ENCODE results near the gene DRC1. TPM values are rescaled to one million over a fixed set of nuclear protein-coding genes. Genes with fewer than 3 reads are reported as not detected.

The DRC1 gene
- total RNA-seq, 1 donor from 2014 or later, result not detected

- no peaks in the 10 kb centered on the region for H3K9me3 ChIP-seq
- TF ChIP-seq POLR2A (IDR thresholded peaks at IDR 0.05) (no peak), POLR2AphosphoS5 (IDR thresholded peaks at IDR 0.05; ENCODE audit: insufficient read depth in 1 of 2, low read depth in 1 of 2) (no peak), CTCF (IDR thresholded peaks at IDR 0.05) (no peak)
- intact Hi-C loops (cut with DNase I), result no loop called here
Observed at GRCh38 chr2:26489213-26489850, 87.6 kb downstream of the DRC1 start.

GRCh38 chr2:26491563-26492167 is 89.9 kb downstream of the DRC1 start:
- Histone ChIP-seq H3K27me3 (no peaks in the 10 kb centered on the region), H3K36me3 (no peaks in the 10 kb centered on the region), H3K4me1 (no peaks in the 10 kb centered on the region), H3K9me3 (no peaks in the 10 kb centered on the region), H3K27ac (no peak overlapping the region), H3K4me3 (no peak overlapping the region)
- DNase-seq (ENCODE audit: extremely low spot score in 2 of 2), result no peak
- no peak for TF ChIP-seq POLR2A (IDR thresholded peaks at IDR 0.05)
- no peak for TF ChIP-seq POLR2AphosphoS5 (IDR thresholded peaks at IDR 0.05; ENCODE audit: insufficient read depth in 1 of 2, low read depth in 1 of 2)
- TF ChIP-seq CTCF (IDR thresholded peaks at IDR 0.05), result no peak
- intact Hi-C loops (cut with DNase I), result no loop called here

More at GRCh38 chr2:26489213-26489850, 87.6 kb downstream of the DRC1 start:
- H3K27ac ChIP-seq, result no peak overlapping the region
- H3K4me3 ChIP-seq, result no peak overlapping the region
- no peaks in the 10 kb centered on the region for H3K4me1 ChIP-seq
- H3K36me3 ChIP-seq, result no peaks in the 10 kb centered on the region
- no peaks in the 10 kb centered on the region for H3K27me3 ChIP-seq
- no peak for DNase-seq (ENCODE audit: extremely low spot score in 2 of 2)

- no peaks in the 10 kb centered on the region for H3K4me1 ChIP-seq
- no peaks in the 10 kb centered on the region for H3K36me3 ChIP-seq
- TF ChIP-seq CTCF (IDR thresholded peaks at IDR 0.05) (no peak), POLR2AphosphoS5 (IDR thresholded peaks at IDR 0.05; ENCODE audit: insufficient read depth in 1 of 2, low read depth in 1 of 2) (no peak)
- H3K27ac ChIP-seq, result no peak overlapping the region
- H3K9me3 ChIP-seq, result no peaks in the 10 kb centered on the region
- H3K4me3 ChIP-seq, result no peak overlapping the region
- DNase-seq (ENCODE audit: extremely low spot score in 2 of 2), result no peak
- intact Hi-C loops (cut with DNase I), result no loop called here
- H3K27me3 ChIP-seq, result no peaks in the 10 kb centered on the region
Observed at GRCh38 chr2:26492749-26493515, 91.2 kb downstream of the DRC1 start.

- Histone ChIP-seq H3K27ac (no peak overlapping the region), H3K9me3 (no peaks in the 10 kb centered on the region), H3K27me3 (no peaks in the 10 kb centered on the region), H3K4me1 (no peaks in the 10 kb centered on the region), H3K4me3 (no peak overlapping the region), H3K36me3 (no peaks in the 10 kb centered on the region)
- TF ChIP-seq POLR2A (IDR thresholded peaks at IDR 0.05) (no peak), POLR2AphosphoS5 (IDR thresholded peaks at IDR 0.05; ENCODE audit: insufficient read depth in 1 of 2, low read depth in 1 of 2) (no peak), CTCF (IDR thresholded peaks at IDR 0.05) (no peak)
- intact Hi-C loops (cut with DNase I), result no loop called here
- no peak for DNase-seq (ENCODE audit: extremely low spot score in 2 of 2)
Observed at GRCh38 chr2:26493566-26493965, 91.8 kb downstream of the DRC1 start.

All from vagina (tissue), 2 donors.